Mammary epithelial cell (primary cell): Measurements from ENCODE around the gene SNAPC3.

Experiments used
- CTCF ChIP-seq, 2 donors: IDR thresholded peaks in 1 of 2; conservative IDR thresholded peaks in 1 of 2; 2 replicates each; pipeline ENCODE4 v1.5.1; 2011 to 2012; ENCODE audit warnings: inconsistent platforms in 2 of 2, low read length in 2 of 2, mild to moderate bottlenecking in 2 of 2, control low read depth in 1 of 2, low read depth in 1 of 2; ENCODE audit not compliant: insufficient read depth in 1 of 2; ENCODE audit errors: extremely low read depth in 1 of 2
- EZH2 ChIP-seq: IDR thresholded peaks from 2 replicates; pipeline ENCODE4 v1.6.1; 2012; ENCODE audit warnings: low read length, inconsistent platforms, borderline replicate concordance

GRCh38 chr9:15417626-15418025 lies 5.0 kb upstream of the SNAPC3 start:
- TF ChIP-seq CTCF (conservative IDR thresholded peaks at IDR 0.05 in 1 of 2, IDR thresholded peaks at IDR 0.05 in 1 of 2; ENCODE audit: extremely low read depth in 1 of 2, insufficient read depth in 1 of 2, low read depth in 1 of 2, low read length in 2 of 2) (no peak), EZH2 (no peak)
